Measurements from ENCODE around the gene RPRD1B. TPM values are rescaled to one million over a fixed set of nuclear protein-coding genes. Genes with fewer than 3 reads are reported as not detected.
A peak's percentile ranks its signal among the peaks of the same experiment; 100 is the strongest.

RPRD1B gene, protein sequence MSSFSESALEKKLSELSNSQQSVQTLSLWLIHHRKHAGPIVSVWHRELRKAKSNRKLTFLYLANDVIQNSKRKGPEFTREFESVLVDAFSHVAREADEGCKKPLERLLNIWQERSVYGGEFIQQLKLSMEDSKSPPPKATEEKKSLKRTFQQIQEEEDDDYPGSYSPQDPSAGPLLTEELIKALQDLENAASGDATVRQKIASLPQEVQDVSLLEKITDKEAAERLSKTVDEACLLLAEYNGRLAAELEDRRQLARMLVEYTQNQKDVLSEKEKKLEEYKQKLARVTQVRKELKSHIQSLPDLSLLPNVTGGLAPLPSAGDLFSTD
- 21.5 and 22.3 TPM in 2 replicates for total RNA-seq (2014; rRNA removed; shearing (Covaris generic))

DNA sequence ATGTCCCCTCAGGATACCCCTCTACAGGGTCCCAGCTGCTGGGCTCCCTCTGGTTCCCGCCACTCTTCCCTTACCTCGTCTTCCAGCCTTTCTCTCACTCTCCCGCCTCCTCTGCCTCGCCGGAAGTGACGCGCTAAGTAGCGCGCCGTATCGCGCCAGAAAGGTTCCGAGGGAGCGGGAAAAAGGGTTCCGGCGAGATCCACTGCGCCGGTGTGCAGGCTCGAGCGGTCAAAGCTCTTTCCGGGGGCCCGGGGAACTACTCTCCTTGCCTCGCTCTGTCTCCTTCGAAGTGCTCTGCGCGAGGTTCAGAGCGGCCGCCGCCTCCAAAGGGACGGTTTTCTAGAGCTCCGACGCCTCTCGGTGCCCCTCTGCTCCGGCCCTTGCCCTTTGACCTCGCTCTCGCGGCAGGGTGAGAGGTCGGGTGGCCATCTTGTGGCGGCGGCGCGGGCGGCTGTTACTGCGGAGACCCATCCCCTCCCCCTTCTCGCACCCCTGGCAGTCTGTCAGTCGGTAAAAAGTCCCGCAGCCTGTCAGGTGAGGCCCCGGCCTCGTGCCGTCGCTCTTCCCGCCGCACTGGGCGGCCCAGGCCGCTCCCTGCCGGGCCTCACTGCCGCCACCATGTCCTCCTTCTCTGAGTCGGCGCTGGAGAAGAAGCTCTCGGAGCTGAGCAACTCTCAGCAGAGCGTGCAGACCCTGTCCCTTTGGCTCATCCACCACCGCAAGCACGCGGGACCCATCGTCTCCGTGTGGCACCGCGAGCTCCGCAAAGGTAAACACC lies at the start of gene RPRD1B, which contains the start of gene TTI1:
RPRD1B (plus strand) TSS at position 417 of the 778 bp plus-strand sequence; CDS start at position 619, 202 bp downstream.
TTI1 (minus strand) TSS at position 127 of the 778 bp plus-strand sequence. CDS start 19,640 bp downstream, outside the sequence.
- peak; percentile 94 for DNase-seq (ENCODE audit: low read depth)

DNA sequence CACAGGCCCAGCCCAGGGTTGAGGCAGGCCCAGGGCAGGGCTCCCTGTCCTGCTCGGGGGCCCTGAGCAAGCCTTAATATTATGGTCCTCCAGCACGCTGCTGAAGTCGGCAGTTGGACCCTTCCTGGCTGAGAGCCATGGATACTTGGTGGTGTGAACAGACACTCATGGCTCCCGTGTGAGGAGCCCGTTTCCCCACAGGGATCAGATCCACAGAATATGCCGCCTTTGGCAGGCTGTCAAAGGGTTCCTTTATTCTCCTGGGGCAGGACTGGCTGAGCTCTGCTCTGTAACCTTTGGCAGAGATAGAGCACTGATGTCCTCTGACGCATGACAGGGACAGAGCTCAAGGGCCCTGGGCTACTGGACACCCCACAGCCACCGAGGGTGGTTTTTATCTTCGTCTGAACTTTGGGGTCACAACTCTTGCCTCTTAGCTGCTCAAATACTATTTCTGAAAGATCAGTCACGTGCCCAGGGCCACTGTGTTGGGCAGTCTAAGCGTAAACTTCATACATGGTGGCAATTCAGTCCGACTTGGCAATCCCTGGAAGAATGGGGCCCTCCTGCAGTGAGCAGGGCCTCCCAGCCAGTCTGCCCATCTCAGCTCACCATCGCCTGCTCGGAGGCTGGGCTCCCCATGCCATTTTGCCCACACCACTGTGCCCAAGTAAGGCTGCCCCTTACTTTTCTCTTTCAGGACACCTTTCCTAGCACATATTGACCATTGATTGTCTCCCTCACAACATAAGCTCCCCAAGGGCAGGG lies 49.3 kb upstream of the RPRD1B start:
- no peak for DNase-seq (ENCODE audit: low read depth)

DNA sequence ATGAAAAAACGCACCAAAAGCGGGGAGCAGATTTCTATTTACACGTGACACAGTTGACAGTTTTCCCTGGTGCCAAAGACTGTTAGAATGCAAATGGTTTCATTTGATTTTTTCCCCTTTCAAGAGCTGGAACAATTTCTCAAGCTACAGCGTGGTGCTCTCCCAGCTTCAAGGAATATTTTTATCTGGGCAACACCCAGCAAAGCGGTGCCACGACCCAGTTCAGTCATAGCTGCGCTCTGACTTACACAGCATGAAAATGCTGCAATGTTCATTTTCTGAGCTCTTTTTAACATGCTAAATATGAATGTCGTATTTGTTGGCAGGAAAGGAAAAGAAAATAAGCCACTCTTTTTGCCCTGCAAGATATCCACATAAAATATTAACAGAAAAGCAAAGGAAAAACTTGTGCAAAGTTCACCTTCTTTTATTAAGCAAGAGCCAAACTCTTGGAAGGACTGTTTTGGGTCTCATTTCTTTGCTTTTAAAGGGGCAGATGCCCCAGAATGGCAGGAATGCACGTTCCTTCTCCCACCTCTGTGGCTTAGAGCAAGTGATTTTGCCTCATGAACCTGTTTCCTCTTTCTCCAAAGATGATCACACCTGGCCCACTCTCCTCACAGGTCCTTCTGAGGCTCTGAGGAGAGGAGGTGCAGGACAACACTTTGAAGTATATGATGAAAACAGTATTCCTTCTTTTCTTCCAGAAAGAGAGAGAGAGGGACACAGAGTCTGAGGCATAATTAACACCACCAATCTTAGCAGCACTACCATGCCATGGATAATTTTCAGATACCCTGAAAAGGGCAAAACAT lies 47.3 kb upstream of the RPRD1B start:
- no peak for DNase-seq (ENCODE audit: low read depth)

DNA sequence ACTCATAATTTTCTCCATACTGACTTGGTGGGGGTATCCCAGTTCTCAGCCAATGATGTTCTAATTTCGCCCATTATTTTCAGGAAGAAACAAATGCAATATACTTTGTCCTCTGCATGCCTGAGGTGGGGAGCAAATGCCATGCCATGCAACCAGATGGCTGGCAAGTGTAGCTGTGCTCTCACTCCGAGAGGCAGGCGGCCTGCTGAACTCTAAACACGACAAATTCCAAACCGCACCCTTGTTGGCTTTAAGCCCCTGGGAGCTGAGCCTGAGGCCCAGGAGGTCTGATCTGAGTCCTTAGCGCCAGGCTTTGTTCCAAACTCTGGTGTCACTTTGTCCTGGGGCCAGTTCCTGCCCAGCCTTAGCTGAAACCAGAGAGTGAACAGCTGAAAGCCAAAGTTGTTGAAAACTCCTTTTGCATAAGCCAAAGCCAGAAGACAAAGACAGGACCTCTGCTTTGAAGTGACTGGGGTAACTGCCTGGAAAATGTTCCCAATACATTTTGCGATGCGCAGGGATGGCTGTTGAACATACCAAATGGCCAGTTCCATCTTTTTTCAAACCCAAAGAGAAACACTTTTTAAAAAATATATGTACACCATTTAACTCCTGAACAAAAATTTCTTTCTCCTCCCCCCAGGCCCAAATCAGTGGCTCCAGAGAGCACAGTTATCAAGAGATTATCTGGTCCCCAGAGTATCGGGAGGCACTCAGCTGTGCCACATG lies 46.5 kb upstream of the RPRD1B start:
- DNase-seq (ENCODE audit: low read depth) = peak; percentile 100

DNA sequence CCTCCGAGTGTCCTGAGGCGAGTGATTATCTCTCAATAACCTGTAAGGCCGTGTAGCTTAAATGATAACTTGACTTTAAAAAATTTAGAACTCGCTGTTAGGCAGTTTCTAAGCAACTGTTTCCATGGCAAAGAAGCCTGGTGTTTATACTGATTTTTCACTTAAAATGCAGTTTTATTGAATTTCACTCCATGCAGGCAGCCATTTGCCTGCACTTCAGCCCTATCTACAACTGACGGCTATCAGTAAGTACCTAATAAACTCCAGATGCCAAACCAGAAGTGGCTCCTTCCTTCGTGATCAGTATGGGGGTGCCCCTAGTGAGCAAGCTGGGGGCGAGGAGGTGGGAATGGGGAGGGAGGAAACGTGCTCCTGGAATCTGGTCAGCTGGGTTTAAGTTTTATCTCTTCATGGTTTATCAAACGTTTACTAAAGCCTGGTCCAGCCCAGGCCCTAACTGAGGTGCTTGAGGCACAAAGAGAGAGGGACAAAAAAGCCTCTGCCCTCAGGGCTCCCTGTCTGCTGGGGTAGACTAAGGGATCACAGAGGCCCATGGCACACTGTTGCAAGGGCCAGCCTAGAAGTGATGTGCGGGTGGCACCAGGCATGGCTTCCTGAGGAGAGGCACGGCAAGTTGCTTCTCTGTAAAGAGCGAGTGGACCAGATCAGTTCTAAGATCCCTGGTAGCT lies 45.8 kb upstream of the RPRD1B start:
- DNase-seq (ENCODE audit: low read depth) = peak; percentile 35

DNA sequence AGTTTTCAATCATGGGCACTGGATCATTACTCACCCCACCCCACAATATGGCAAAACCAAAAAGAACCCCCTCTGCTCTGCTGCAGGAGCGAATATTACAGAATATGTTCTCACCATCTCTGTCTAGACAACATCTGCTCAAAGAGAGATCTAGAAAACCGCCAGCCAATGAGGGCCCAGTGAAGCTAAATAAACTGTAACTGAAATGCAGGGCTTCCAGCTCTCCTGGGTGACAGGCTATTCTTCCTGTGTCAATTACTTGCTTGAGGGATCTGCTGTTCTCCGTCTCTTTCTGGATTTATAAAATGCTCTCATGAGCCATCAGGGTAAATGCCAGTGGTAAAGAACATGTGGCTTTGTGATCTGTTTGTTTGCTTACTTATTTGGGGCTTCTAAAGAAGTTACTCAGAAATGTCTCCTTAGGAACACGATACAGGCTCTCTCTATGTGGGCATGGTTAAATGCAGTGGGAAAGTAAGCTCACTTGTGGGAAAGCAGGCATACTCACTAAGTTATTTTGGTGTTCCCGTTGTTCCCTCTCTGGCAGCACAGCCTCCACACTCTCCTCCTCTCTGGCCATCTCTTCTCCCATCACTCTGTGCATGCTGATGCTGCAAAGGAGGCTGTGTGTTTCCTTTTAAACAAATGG lies 45.1 kb upstream of the RPRD1B start:
- peak; percentile 36 for DNase-seq (ENCODE audit: low read depth)

DNA sequence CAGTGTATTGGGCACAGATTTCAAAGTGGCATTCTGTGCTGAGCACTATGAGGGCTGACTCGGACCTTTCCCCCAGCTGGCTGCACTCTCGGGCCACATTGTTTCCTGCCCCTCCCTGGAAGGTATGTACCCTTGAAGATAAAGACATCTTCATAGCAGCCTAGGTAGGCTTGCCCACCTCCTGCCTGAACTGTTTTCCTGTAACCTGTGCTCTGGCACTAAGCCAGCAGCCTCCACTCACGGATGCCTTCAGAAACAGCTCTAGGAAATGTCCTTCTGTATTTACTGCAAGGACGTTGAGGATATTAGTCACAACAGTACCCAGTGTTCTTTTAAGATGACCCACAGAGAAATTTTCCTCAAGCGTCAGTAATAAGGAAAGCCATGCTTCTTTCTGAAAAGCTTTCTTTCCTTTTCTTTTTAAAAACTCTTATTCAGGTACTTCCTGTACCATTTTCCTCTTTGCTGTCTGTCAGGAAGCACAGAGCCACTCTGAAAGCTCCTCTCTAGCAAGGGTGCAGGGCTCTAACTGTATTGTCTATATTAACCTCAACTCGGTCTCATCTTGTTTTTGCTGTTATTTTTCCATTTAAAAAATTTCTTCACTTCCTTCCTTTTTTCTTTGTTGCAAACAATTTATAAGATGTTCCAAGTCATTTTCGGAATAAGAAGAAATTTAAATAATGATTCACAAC lies 43.8 kb upstream of the RPRD1B start:
- DNase-seq (ENCODE audit: low read depth) = peak; percentile 28

DNA sequence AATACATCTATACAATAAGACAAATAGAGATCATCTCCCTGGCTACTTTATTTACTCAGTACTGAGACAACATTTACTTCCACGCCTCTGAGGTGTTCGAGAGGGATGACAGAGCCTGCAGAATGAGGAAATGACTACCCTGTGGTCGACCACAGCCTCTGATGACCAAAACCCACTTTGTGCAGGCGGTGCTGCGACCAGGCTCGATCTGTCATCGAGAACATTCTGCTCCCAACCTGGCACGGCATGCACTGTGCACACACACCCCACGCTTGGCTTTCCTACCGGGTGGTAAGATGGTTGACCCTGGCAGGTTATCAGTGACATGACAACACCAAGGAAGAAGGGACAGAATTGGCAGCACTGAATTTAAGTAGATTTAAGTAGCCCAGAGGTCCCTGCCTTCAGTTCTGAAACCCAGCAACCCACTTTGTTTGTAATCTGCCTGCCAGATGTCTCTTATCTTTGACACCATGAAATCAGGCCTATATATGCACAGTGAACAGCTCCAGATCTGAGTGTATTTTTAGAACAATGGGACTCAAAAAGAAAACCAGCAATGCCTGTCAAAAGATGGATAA lies 42.9 kb upstream of the RPRD1B start:
- DNase-seq (ENCODE audit: low read depth) = peak; percentile 96

DNA sequence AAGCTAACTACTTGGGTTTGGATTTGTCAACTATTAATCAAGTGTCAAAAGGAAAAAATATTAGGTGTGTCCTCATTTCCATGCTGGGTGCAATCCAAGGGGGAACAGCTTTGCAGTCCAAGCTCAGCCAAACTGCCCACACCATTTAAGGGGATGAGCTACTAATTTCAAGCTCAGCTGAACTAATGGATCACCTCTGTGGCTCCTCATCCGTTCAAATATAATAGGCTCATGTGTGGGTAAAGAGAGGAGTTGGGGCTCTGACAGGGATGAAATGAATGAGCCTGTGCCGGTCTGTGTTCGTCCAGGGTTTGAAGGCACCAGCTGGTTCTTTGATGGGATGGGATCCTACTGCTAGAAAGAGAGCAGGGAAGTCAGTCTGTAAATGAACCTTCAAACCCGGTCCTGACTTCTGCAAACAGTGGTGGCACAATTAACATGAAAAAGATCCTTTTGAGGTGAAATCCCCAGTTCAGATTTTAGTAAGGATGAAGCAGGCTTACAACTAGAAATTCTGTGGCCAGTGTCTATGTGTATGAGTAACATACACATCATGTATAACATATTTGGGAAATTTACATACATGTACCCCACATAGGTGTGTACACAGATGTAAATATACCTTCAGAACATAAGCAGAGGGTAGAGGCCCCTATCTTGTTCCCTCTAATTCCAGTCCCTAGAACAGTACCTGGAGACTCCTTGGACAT lies 42.2 kb upstream of the RPRD1B start:
- DNase-seq (ENCODE audit: low read depth) = no peak

DNA sequence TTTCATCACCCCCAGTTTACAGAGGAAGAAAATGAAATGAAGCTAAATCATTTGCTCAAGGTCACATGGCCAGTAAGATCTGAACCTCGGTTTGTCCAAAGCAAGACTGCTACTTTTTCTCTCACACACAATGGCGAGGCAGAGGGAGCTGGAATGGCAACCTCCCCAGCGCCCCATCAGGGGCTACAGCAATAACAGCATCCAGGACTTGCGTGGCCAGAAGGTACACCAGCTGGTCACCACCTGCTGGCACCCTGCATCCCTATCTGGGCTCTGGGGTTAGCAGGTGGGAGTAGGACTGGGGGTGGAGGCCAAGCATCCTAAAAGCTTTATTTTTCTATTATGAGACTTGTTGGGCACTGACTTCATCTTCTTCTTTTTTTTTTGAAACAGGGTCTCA lies 41.6 kb upstream of the RPRD1B start:
- no peak for DNase-seq (ENCODE audit: low read depth)

DNA sequence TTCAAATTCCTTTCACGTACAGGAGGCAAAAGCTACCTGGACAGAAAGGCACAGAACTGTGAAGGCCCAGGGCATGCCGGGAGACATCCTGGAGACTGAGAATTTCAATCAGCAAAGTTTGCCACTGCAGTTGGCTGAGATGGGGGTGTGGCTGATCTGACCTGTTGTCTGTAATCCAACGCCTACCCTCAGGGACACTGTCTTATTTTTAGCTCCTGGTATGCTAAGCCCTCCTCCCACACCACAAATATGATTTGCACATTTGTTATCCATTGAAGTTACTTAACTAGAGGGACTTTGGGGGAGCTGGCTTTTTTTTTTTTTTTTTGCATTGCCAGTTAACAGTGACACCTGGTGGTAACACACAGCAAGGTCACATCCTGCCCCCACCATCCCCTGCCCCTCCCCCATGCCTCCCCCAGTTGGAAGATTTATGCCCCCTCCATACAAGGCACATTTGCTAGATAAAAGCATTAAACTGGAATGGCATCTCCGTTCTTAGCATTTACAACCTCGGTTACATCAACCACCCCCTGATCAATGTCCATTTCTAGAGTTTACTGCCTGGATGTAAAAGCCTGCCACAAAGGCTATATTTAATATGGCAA lies 40.6 kb upstream of the RPRD1B start:
- peak; percentile 91 for DNase-seq (ENCODE audit: low read depth)

DNA sequence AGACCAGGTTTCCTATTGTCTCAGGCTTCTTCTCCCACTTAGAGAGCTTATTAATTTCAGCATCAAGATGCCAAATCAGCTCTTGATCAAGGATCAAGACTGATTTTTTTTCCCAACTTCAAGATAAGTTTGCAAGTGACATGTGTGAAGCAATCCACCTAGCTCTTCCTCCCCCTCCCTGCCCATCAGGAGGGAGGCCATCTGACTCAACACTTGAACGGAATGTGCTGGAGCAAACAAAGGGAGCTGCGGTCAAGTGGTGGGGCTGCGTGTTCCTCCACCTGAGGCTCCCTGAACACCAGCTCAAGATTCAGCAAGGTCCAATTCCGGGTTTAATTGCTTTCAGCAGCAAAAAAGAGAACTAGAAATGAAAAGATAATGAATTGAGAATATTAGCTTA lies 39.0 kb upstream of the RPRD1B start:
- DNase-seq (ENCODE audit: low read depth) = peak; percentile 59

DNA sequence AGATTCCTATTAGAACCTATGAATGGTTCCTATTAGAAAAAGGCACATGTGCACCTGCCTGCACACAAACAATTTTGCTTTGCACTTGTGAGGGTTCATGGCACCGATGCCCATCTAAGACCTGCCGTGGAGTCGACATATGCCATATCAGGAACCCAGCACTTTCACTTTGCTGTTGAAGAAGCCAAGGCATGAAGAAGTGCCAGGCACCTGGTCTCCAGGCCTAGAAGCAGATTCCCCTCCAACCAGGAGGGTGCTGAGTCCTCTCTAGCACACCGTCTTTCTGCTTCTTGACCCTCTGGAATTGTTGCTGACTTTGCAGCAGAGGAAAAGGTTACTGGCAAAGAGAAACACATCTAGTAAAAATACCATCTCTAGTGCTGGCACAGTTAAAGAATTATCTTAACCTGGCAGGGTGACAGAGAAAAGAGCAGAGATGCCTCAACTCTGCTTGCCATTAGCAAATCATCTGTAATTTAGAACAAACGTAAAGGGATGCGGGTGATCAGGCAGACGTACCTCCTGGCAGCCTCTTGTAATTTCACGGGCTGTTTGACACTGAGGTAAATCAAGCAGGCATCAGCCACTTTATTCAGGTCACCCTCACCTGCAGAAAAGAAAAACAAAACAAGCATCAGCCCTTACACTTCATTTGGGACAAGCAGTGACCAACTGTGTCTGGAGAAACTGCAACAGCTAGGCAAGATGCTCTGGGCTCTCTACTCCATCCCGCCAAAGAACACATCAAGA lies 37.5 kb upstream of the RPRD1B start:
- no peak for DNase-seq (ENCODE audit: low read depth)

DNA sequence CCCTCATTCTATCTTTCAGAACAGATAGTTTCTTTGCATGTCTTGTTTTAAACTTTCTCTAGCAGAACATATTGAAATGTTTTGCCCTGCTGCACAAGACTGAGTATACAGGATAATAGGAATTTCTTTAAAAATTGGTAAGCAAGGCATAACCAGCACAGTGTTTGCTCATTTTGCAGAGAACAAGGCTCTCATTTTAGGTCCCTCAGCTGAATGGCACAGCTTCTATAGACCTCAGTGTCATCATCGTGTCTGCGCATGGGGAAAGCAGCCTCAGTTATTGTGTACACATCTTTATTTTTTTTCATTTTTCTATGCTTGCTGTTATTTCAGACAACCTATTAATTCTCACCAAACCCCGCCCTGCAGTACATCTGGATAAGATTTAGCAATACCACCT lies 36.0 kb upstream of the RPRD1B start:
- DNase-seq (ENCODE audit: low read depth) = no peak

DNA sequence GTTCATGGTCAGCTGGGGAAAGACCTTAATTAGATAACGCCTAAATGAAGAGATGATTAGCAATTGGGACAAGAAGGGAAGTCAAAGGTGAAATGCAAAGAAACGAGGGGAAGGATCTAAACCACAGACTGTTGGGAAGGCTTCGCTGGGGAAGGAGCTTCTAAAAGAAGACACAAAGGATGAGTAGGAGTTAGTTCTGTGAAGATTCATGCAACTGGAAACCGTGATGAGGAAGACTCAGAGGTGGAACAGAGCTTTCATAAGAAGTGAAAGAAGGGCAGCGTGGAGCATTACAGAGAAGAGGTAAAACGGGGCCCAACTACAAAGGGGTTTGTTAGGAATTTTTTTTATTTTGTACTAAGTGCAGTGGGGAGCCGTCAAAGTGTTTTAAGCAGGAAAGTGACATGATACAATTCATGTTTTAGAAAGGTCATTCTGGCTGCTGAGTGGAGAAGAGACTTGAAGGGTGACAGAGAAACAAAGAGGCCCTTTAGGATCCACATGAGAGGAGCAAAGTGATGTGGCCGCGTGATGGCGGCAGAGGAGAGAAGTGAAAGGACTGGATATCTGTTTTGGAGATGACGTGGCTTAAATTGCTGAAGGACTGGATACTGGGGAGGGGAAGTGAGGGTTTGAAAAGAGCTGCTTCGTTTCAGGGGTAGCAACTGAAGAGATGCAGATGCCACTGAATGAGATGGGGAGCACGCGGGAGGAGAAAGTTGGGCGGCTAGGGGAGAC lies 33.9 kb upstream of the RPRD1B start:
- DNase-seq (ENCODE audit: low read depth) = no peak

DNA sequence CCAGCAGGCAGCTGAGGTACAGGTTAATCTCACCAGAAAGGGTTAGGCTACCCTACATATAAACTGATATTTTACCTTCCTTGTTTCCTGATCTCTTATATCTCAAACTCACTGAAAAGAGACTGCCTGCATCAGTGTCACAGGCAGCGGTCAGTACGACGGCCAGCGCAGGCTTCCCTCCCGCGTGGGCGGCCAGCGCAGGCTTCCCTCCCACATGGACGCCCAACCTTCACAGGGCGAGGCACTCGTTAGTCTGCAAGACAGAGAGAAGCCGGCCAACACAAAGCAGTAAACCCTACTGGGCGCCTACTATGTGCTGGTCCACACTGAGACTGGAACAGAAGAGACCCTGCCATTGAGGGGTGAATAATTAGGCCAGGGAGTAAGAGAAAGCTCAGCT lies 33.3 kb upstream of the RPRD1B start:
- no peak for DNase-seq (ENCODE audit: low read depth)
